ENCODE data around the gene ZNF692. TPM values are rescaled to one million over a fixed set of nuclear protein-coding genes. Genes with fewer than 3 reads are reported as not detected.

The ZNF692 gene
- total and polyA plus RNA-seq, 9 donors: 13.2 to 47.7 (median 35.4) TPM

- no peak for TF ChIP-seq POLR2A (IDR thresholded peaks at IDR 0.05)
- no peak for TF ChIP-seq EP300 (IDR thresholded peaks at IDR 0.05)
- Histone ChIP-seq H3K27ac (peak overlapping the region; percentile 94 to 95), H3K4me1 (ENCODE audit: insufficient read depth) (no peaks in the 10 kb centered on the region), H3K36me3 (no peaks in the 10 kb centered on the region), H3K4me3 (peak overlapping the region; percentile 69), H3K27me3 (no peaks in the 10 kb centered on the region), H3K9me3 (no peaks in the 10 kb centered on the region)
- peak; percentile 63 to 72 (median 70) for DNase-seq
- 0 to 3% (median 1%) methylated on average over 31 of the region's 31 CpGs for WGBS, 3 donors
- intact Hi-C loops (cut with DNase I): no loop called here
Measured at GRCh38 chr1:248872752-248873408, 14.0 kb upstream of the ZNF692 start.

DNA sequence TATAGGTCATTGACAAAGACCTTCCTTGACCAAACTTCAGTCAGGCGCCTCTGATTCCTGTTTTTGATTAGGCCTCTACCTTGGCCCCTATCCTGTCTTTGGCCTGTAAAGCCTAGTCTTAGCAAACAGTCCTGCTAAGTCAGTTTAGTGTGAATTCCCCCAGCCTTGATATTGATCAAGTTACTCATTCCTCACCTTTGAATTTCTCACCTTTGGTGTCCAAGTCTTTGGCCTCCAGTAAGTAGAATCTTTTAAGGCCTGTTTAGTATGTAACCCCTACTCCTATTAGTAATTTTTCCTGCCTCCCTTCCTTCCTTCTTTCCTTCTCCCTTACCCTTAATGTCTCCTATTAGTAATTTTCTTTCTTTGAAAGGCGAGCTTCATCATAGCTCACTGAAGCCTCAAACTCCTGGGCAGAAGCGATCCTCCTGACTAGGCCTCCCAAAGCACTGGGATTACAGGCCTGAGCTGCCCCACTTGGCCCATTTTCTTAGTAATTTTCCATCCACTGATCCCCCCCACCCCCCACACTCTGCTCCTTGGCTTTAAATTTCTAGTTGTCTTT, 13.0 kb upstream of the ZNF692 start:
- H3K36me3 ChIP-seq: no peaks in the 10 kb centered on the region
- no peaks in the 10 kb centered on the region for H3K27me3 ChIP-seq
- intact Hi-C loops (cut with DNase I): no loop called here
- no peaks in the 10 kb centered on the region for H3K4me1 ChIP-seq (ENCODE audit: insufficient read depth)
- H3K9me3 ChIP-seq: no peaks in the 10 kb centered on the region
- TF ChIP-seq POLR2A (IDR thresholded peaks at IDR 0.05) (no peak), EP300 (IDR thresholded peaks at IDR 0.05) (no peak), CTCF (IDR thresholded peaks at IDR 0.05) (no peak)
- peak overlapping the region in 1 of 2 donors; percentile 94 for H3K27ac ChIP-seq
- WGBS, 3 donors: 93 to 98% (median 94%) methylated on average over 3 of the region's 3 CpGs
- DNase-seq: no peak
- H3K4me3 ChIP-seq: no peak overlapping the region

DNA sequence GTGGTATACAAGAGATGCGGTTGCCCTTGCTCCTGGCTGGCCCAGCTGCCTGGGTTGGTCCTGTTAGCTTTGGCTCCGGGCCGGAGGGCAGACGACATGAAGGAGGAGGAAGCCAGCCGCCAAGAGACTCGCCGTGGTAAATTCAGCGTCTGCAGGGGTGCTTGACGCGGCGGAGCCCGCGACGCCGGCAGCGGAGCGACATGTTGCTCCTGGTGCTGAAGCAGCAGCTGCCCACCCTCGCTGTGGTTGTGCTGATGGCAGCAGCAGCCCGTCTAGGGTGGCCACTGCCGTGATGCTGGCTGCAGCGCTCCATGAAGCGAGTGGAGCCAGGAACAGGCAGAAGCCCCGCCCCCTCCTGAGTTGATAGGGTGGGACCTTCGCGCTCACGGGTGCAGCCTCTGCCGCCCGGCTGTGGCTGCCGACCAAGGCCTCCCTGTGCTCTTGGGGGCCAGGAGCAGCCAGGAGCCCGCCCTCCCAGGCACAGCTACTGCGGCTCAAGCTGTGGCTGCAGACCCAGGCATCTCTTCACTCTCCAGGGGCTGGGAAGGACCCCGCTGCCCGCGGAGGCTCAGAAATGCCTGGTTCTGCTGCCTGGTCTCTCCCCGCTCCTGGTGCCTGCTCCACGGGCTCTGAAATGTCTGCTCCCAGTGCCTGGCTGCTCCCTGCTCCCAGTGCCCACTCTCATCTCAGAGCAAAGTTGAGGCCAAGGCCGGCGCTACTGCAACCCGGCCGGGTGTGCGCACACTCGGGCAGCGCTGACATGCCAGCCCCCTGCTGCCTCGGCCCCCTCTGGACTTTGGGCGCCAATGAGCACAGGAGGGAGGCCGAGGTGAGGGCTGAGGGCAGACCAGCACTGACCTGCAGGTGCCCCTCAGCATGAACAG, 4.4 kb upstream of the ZNF692 start:
- Histone ChIP-seq H3K27me3 (no peaks in the 10 kb centered on the region), H3K27ac (peak overlapping the region in 1 of 2 donors; percentile 52), H3K9me3 (no peaks in the 10 kb centered on the region), H3K36me3 (no peaks in the 10 kb centered on the region), H3K4me1 (ENCODE audit: insufficient read depth) (peaks cover 10% of the 10 kb centered on the region), H3K4me3 (peak overlapping the region; percentile 54)
- intact Hi-C loops (cut with DNase I): no loop called here
- no peak for TF ChIP-seq EP300 (IDR thresholded peaks at IDR 0.05)
- TF ChIP-seq CTCF (IDR thresholded peaks at IDR 0.05): no peak
- no peak for TF ChIP-seq POLR2A (IDR thresholded peaks at IDR 0.05)
- WGBS, 3 donors: 2% methylated on average over 42 to 46 of the region's 46 CpGs
- DNase-seq: peak; percentile 87 to 90 (median 89)

GRCh38 chr1:248862695-248862997, 3.8 kb upstream of the ZNF692 start:
- no peak for DNase-seq
- intact Hi-C loops (cut with DNase I): no loop called here
- TF ChIP-seq EP300 (IDR thresholded peaks at IDR 0.05): no peak
- no peak for TF ChIP-seq POLR2A (IDR thresholded peaks at IDR 0.05)
- TF ChIP-seq CTCF (IDR thresholded peaks at IDR 0.05): no peak

More at GRCh38 chr1:248862695-248862997, 3.8 kb upstream of the ZNF692 start:
- Histone ChIP-seq H3K36me3 (no peaks in the 10 kb centered on the region), H3K4me1 (ENCODE audit: insufficient read depth) (peaks cover 16% of the 10 kb centered on the region), H3K27ac (peak overlapping the region in 1 of 2 donors; percentile 52), H3K4me3 (peak overlapping the region; percentile 54), H3K9me3 (no peaks in the 10 kb centered on the region), H3K27me3 (no peaks in the 10 kb centered on the region)
- WGBS, 3 donors: 7 to 11% (median 9%) methylated on average over 4 of the region's 4 CpGs

Measured in ovary (tissue), 9 donors.